ENCODE results near the gene ELF2.

The ELF2 gene

DNA sequence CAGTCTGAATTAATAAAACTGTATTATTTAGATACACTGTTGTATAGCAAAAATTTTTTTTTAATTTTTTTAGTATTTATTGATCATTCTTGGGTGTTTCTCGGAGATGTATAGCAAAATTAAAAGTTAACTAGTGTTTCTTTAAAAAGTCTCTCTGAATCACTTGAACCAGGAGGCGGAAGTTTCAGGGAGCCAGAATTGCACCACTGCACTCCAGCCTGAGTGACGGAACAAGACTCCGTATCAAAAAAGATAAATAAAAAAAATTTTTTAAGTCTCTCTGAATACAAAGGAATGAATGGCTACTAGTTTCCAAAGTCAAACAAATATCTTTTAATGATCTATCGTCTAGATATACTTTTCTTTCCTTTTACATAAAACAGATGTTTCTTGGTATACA lies 64.4 kb downstream of the ELF2 start:
- DNase-seq (ENCODE audit: low spot score) = no peak
- no peak for TF ChIP-seq CTCF (IDR thresholded peaks at IDR 0.05; ENCODE audit: extremely low read depth, insufficient read depth, missing control alignments)
- in situ Hi-C loops (cut with MboI; ENCODE audit: low pct_unique_long_range_greater_than_20kb, low sequenced_read_pairs, unreplicated experiment) = no loop called here

DNA sequence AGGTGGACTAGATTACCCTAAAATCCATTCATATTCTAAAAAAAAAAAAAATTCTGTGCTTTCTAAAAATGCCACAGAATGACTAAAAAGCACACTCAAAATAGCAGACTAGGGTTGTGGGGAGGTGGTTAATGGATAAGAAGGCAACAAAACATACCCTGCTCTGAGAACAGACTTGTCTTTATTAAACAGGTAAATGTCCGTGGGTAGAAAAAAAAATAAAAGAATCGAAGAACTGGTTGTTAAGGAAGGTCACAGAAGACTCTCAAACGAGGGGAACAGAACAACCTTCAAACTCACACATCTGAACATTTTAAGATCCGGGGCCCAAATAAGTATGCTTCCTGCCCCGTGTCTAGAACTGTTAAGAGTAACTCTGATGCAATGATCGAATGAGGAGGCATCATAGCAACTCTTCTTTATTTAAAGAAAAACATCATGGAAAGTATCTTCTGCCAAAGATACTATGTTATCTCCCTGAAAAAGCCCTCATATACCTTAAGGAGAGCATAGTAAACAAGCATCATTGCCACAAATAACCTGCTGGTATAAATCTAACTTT lies 68.4 kb downstream of the ELF2 start:
- no peak for DNase-seq (ENCODE audit: low spot score)
- in situ Hi-C loops (cut with MboI; ENCODE audit: low pct_unique_long_range_greater_than_20kb, low sequenced_read_pairs, unreplicated experiment) = no loop called here
- no peak for TF ChIP-seq CTCF (IDR thresholded peaks at IDR 0.05; ENCODE audit: extremely low read depth, insufficient read depth, missing control alignments)

DNA sequence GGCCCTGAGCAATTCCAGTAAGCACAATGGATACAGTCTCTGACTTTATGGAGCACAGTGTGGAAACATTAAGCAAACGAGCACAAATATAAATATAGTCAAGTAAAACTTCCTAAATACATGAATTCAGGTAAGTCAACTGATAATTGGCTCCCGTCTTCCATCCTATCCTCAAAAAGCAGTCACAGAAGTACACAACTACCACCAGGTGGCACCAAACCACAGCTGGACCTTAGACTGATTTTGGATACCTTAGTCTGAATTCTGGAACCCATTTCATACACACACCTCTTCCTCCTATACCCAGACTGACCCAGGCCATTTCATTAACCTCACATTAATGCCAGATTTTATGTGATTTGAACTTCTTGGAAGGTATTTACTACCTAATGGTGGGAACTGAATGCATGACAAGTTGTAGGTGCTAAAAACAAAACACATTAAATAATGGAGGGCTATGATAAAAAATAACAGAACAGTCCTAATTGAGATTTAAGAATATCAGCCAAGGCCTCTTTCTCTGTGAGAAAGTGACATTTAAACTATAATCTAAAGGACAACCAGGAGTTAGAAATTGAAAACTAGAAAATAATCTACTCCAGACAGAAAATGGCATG lies 77.5 kb downstream of the ELF2 start:
- peak; percentile 85 for TF ChIP-seq CTCF (IDR thresholded peaks at IDR 0.05; ENCODE audit: extremely low read depth, insufficient read depth, missing control alignments)
- DNase-seq (ENCODE audit: low spot score) = peak; percentile 75

DNA sequence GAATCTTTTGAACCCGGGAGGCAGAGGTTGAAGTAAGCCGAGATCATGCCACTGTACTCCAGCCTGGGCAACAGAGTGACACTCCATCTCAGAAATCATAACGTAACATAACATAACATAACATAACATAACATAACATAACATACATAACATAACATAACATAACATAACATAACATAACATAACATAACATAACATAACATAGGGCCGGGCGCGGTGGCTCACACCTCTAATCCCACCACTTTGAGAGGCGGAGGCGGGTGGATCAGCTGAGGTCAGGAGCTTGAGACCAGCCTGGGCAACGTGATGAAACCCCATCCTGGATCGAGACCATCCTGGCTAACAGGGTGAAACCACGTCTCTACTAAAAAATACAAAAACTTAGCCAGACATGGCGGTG lies 84.7 kb downstream of the ELF2 start:
- in situ Hi-C loops (cut with MboI; ENCODE audit: low pct_unique_long_range_greater_than_20kb, low sequenced_read_pairs, unreplicated experiment) = no loop called here
- no peak for DNase-seq (ENCODE audit: low spot score)
- no peak for TF ChIP-seq CTCF (IDR thresholded peaks at IDR 0.05; ENCODE audit: extremely low read depth, insufficient read depth, missing control alignments)

More for the DNA sequence above, 77.5 kb downstream of the ELF2 start:
- in situ Hi-C loops (cut with MboI; ENCODE audit: low pct_unique_long_range_greater_than_20kb, low sequenced_read_pairs, unreplicated experiment) = no loop called here

GRCh38 chr4:139085141-139085540 lies 91.9 kb downstream of the ELF2 start:
- in situ Hi-C loops (cut with MboI; ENCODE audit: low pct_unique_long_range_greater_than_20kb, low sequenced_read_pairs, unreplicated experiment) = no loop called here
- DNase-seq (ENCODE audit: low spot score) = no peak
- TF ChIP-seq CTCF (IDR thresholded peaks at IDR 0.05; ENCODE audit: extremely low read depth, insufficient read depth, missing control alignments) = peak; percentile 31

- peak; percentile 17 for DNase-seq (ENCODE audit: low spot score)
Observed at GRCh38 chr4:139084804-139085093, 92.3 kb downstream of the ELF2 start.

More at GRCh38 chr4:139084804-139085093, 92.3 kb downstream of the ELF2 start:
- TF ChIP-seq CTCF (IDR thresholded peaks at IDR 0.05; ENCODE audit: extremely low read depth, insufficient read depth, missing control alignments) = no peak
- in situ Hi-C loops (cut with MboI; ENCODE audit: low pct_unique_long_range_greater_than_20kb, low sequenced_read_pairs, unreplicated experiment) = no loop called here
